Thyroid gland (tissue), 4 donors: ENCODE data around the gene MEMO1.

Experiments used
- CTCF ChIP-seq, 6 experiments: fragments of 200-600 bp in 3 of 6; fragments of 450-650 bp in 3 of 6; sonication (generic) in 3 of 6; IDR thresholded peaks; one replicate each; pipeline ENCODE4 v1.5.1; 2016 to 2019; ENCODE audit warnings: antibody characterized with exemption in 6 of 6, mild to moderate bottlenecking in 2 of 6, inconsistent platforms in 1 of 6, moderate library complexity in 1 of 6
- POLR2A ChIP-seq, 2 donors: fragments of 450-650 bp; IDR thresholded peaks; one replicate each; pipeline ENCODE4 v1.6.1; 2017; ENCODE audit warnings: antibody characterized with exemption in 2 of 2, mild to moderate bottlenecking in 2 of 2, moderate library complexity in 1 of 2

- TF ChIP-seq CTCF (IDR thresholded peaks at IDR 0.05), result no peak
- no peak for TF ChIP-seq POLR2A (IDR thresholded peaks at IDR 0.05)
Measured at GRCh38 chr2:31925517-31925916, 85.3 kb downstream of the MEMO1 start.
